IMR-90 (cell line): Measurements from ENCODE around the gene PHF19. TPM values are rescaled to one million over a fixed set of nuclear protein-coding genes. Genes with fewer than 3 reads are reported as not detected.

ENCODE experiments used
- ATAC-seq: fragments of 200-7000 bp; cut with Tn5 transposase; 2 replicates; pipeline ENCODE4 v1.9.1; 2020; ENCODE audit warnings: low read depth, mild to moderate bottlenecking, moderate library complexity
- BruUV-seq: library from RNA; stranded (reverse); fragments of 400-500 nt; replicated peaks from 2 replicates; lab custom pipeline; 2021; lab: Mats Ljungman, UMichigan
- CTCF ChIA-PET: fragments of 300-600 bp; formaldehyde crosslinking; extraction: SDS; loops from one replicate; lab custom pipeline; 2021; ENCODE audit warnings: antibody characterized with exemption; lab: Yijun Ruan, JAX
- POLR2A ChIA-PET: fragments of 300-600 bp; sonication (Branson Sonifier 250); formaldehyde crosslinking; loops from one replicate; lab custom pipeline; 2022; ENCODE audit warnings: antibody characterized with exemption; ENCODE audit not compliant: unreplicated experiment; lab: Charles Lee
- DNase-seq: peaks from one replicate; pipeline ENCODE4 v3.0.0; 2013
- H2AFZ ChIP-seq: replicated peaks from 2 replicates; pipeline ENCODE3; 2013; ENCODE audit warnings: low read length, mild to moderate bottlenecking; ENCODE audit not compliant: poor library complexity
- H2AK5ac ChIP-seq: 2 replicates; pipeline ENCODE4 v1.6.1; 2013; ENCODE audit warnings: low read depth, low read length, inconsistent platforms
- H2AK9ac ChIP-seq: replicated peaks from 2 replicates; pipeline ENCODE3; 2013; ENCODE audit warnings: mild to moderate bottlenecking, low read depth, low read length, moderate library complexity; ENCODE audit not compliant: poor library complexity
- H2BK120ac ChIP-seq: 2 replicates; pipeline ENCODE4 v1.6.1; 2013; ENCODE audit warnings: low read depth, low read length, inconsistent platforms
- H2BK15ac ChIP-seq: 3 replicates; pipeline ENCODE4 v1.6.1; 2013; ENCODE audit warnings: low read depth, low read length, inconsistent platforms
- H2BK20ac ChIP-seq: 2 replicates; pipeline ENCODE4 v1.6.1; 2013; ENCODE audit warnings: low read depth, mild to moderate bottlenecking, inconsistent platforms, low read length, moderate library complexity
- H2BK5ac ChIP-seq: 2 replicates; pipeline ENCODE4 v1.6.1; 2013; ENCODE audit warnings: mild to moderate bottlenecking, low read depth, low read length, inconsistent platforms; ENCODE audit not compliant: poor library complexity, severe bottlenecking
- H3K14ac ChIP-seq: replicated peaks from 2 replicates; pipeline ENCODE4 v1.6.1; 2013; ENCODE audit warnings: low read depth, low read length, inconsistent platforms
- H3K18ac ChIP-seq: 2 replicates; pipeline ENCODE4 v1.6.1; 2013; ENCODE audit warnings: low read depth, low read length, control low read depth
- H3K23ac ChIP-seq: 2 replicates; pipeline ENCODE4 v1.6.1; 2013; ENCODE audit warnings: low read depth, low read length, inconsistent platforms
- H3K27ac ChIP-seq: 2 replicates; pipeline ENCODE4 v1.5.1; 2013; ENCODE audit warnings: mild to moderate bottlenecking, control low read depth, low read length; ENCODE audit not compliant: insufficient read depth
- H3K27me3 ChIP-seq: 2 replicates; pipeline ENCODE4 v1.6.1; 2013; ENCODE audit warnings: low read length; ENCODE audit not compliant: control insufficient read depth, insufficient read depth
- H3K36me3 ChIP-seq: 2 replicates; pipeline ENCODE4 v1.6.1; 2013; ENCODE audit warnings: low read length, mixed read lengths; ENCODE audit not compliant: control insufficient read depth, insufficient read depth
- H3K4ac ChIP-seq: 2 replicates; pipeline ENCODE4 v1.6.1; 2013; ENCODE audit warnings: low read depth, low read length, inconsistent platforms
- H3K4me1 ChIP-seq: 2 replicates; pipeline ENCODE4 v1.6.1; 2013; ENCODE audit warnings: low read length, mixed read lengths; ENCODE audit not compliant: control insufficient read depth, insufficient read depth
- H3K4me2 ChIP-seq: 2 replicates; pipeline ENCODE4 v1.6.1; 2013; ENCODE audit warnings: low read depth, mild to moderate bottlenecking, control low read depth, low read length, moderate library complexity
- H3K4me3 ChIP-seq: 2 replicates; pipeline ENCODE4 v1.5.1; 2013; ENCODE audit warnings: low read depth, mild to moderate bottlenecking, control low read depth, low read length, moderate library complexity; ENCODE audit not compliant: insufficient read depth
- H3K56ac ChIP-seq: 2 replicates; pipeline ENCODE4 v1.6.1; 2013; ENCODE audit warnings: low read length, inconsistent platforms; ENCODE audit not compliant: insufficient read depth; ENCODE audit errors: extremely low read depth
- H3K79me1 ChIP-seq, 2 experiments: 2 replicates each; pipeline ENCODE4 v1.6.1; 2013; ENCODE audit warnings: low read length in 2 of 2, inconsistent platforms in 1 of 2, low read depth in 1 of 2
- H3K9ac ChIP-seq: 2 replicates; pipeline ENCODE4 v1.6.1; 2013; ENCODE audit warnings: low read depth, low read length, control low read depth
- H3K9me1 ChIP-seq: 2 replicates; pipeline ENCODE4 v1.6.1; 2013; ENCODE audit warnings: low read length, inconsistent platforms; ENCODE audit not compliant: insufficient read depth
- H3K9me3 ChIP-seq: 2 replicates; pipeline ENCODE4 v1.6.1; 2013; ENCODE audit warnings: low read length; ENCODE audit not compliant: control insufficient read depth, insufficient read depth
- H4K20me1 ChIP-seq: 2 replicates; pipeline ENCODE4 v1.6.1; 2013; ENCODE audit warnings: low read length, inconsistent platforms; ENCODE audit not compliant: insufficient read depth
- H4K5ac ChIP-seq: 2 replicates; pipeline ENCODE4 v1.6.1; 2013; ENCODE audit warnings: mild to moderate bottlenecking, low read depth, low read length, control low read depth
- H4K8ac ChIP-seq, 2 experiments: 2 replicates each; pipeline ENCODE4 v1.6.1; 2013; ENCODE audit warnings: low read depth in 2 of 2, low read length in 2 of 2, control low read depth in 1 of 2, inconsistent platforms in 1 of 2
- H4K91ac ChIP-seq: 2 replicates; pipeline ENCODE4 v1.6.1; 2013; ENCODE audit warnings: low read depth, low read length, inconsistent platforms; ENCODE audit not compliant: insufficient read depth
- BHLHE40 ChIP-seq: fragments of 150-350 bp; IDR thresholded peaks from 2 replicates; pipeline ENCODE4 v1.6.1; 2016; ENCODE audit warnings: mild to moderate bottlenecking, low read depth, low read length
- MXI1 ChIP-seq: IDR thresholded peaks from 2 replicates; pipeline ENCODE4 v1.6.1; 2012; ENCODE audit warnings: low read depth, mild to moderate bottlenecking, low read length, moderate library complexity, borderline replicate concordance
- NFE2L2 ChIP-seq: fragments of 150-350 bp; IDR thresholded peaks from 2 replicates; pipeline ENCODE4 v1.6.1; 2016; ENCODE audit warnings: low read depth, mild to moderate bottlenecking, low read length
- RAD21 ChIP-seq: IDR thresholded peaks from 2 replicates; pipeline ENCODE4 v1.6.1; 2012; ENCODE audit warnings: low read length, improper control_type of control experiment
- WGBS, 2 experiments: methylation state at CpG; one replicate each; pipeline versions ENCODE4 v1.1.5 to v1.1.7; 2013; ENCODE audit warnings: missing lambda C conversion rate in 2 of 2; ENCODE audit not compliant: insufficient read length in 1 of 2; ENCODE audit errors: extremely low coverage in 2 of 2; 5-methylcytosine and 5-hydroxymethylcytosine counted together
- dilution Hi-C: fragments of 300-500 bp; cut with HindIII; formaldehyde crosslinking; loops from one replicate; pipeline ENCODE4 v1.14.3; 2018; ENCODE audit warnings: low sequenced_read_pairs; ENCODE audit not compliant: unreplicated experiment
- in situ Hi-C: fragments of 300-500 bp; cut with MboI; formaldehyde crosslinking; loops from 3 replicates; pipeline ENCODE4 v1.14.3; 2019; ENCODE audit warnings: low sequenced_read_pairs, inconsistent platforms, mixed read lengths
- intact Hi-C: fragments of 100-400 bp; cut with micrococcal nuclease; formaldehyde crosslinking; loops from 2 replicates; pipeline ENCODE4 v1.10.0; 2022
- polyA plus RNA-seq, 3 experiments: library from polyadenylated mRNA; depleted of rRNA; stranded (reverse); fragments of >200 nt; gene quantifications; 2 replicates each; pipeline ENCODE4 v1.2.3, GENCODE V29; 2012; ENCODE audit warnings: low replicate concordance in 1 of 3
- total RNA-seq: library from RNA; depleted of rRNA; stranded (reverse); fragments of >200 nt; gene quantifications from 2 replicates; pipeline ENCODE4 v1.2.3, GENCODE V29; 2012

PHF19 gene
- total and polyA plus RNA-seq, 2 of the 4 experiments (the other 2 are of a cell fraction) = 37.6 to 55.6 TPM

DNA sequence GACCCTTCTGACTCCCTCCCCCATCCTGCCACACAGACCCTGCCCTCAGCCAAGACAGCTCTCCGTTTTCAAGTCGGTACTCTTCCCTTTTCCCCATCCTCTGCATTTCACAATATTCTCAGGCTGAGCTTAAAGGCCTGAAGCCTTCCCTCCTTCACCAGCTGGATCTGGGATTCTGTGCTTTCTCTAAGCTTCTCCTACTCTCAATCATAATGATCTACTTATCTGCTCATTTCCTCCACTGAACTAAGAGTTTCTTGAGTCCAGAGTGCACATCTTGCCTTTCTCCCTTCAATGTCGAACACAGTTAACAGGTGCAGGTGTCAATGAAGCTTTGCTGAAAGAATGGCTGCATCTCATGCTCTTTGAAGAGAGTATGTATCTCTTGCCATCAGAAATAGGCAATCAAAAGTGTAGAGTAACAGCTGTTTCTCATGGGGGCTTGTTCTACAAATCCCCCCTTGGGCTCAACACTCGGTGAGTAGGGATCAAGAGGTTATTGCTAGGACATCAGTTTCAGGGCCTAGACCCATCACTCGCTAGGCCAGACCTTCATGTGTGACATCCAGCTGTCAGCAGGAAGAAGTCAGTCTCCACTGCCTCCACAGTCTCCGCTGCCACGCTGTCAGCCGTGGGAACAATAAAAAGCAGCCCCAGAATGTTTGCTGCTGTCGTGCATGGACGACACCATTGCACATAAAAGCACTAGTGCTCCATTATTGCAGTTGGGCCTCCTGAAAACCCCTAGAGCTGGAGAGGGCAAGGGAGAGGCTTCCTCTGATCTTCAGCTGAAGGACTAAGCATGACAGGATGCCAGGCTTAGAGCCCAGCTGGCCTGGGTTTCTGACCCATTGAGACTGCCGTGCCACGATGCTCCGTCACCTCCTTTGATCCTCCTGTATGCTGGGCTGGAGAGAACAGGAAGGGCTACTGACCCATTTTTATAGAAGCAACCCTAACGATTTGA, 25.9 kb upstream of the PHF19 start:
- H2AK9ac ChIP-seq = no peak overlapping the region
- no peak overlapping the region for H2BK20ac ChIP-seq
- no peak overlapping the region for H2AK5ac ChIP-seq
- no peak overlapping the region for H4K91ac ChIP-seq
- DNase-seq = no peak
- no peak for ATAC-seq
- no peak overlapping the region for H3K23ac ChIP-seq
- intact Hi-C loops = no loop called here
- H3K79me1 ChIP-seq = no peaks in the 10 kb centered on the region
- H3K27ac ChIP-seq = no peak overlapping the region
- no peaks in the 10 kb centered on the region for H4K20me1 ChIP-seq
- H4K8ac ChIP-seq = no peak overlapping the region
- no peak overlapping the region for H2BK120ac ChIP-seq
- no peak overlapping the region for H3K9ac ChIP-seq
- no peak overlapping the region for H4K5ac ChIP-seq
- no peak overlapping the region for H3K56ac ChIP-seq
- no peaks in the 10 kb centered on the region for H3K9me3 ChIP-seq
- no peak overlapping the region for H3K18ac ChIP-seq
- H3K4me3 ChIP-seq = no peak overlapping the region
- no peak overlapping the region for H2BK5ac ChIP-seq
- H3K4ac ChIP-seq = no peak overlapping the region
- ChIA-PET POLR2A (no interaction called here), CTCF (interaction anchor here (1.1 kb wide), 1 partner anchor 10 kb away, joined by 3 read pairs; no protein-coding TSS in a partner anchor)
- H3K9me1 ChIP-seq = no peaks in the 10 kb centered on the region
- H3K36me3 ChIP-seq = no peaks in the 10 kb centered on the region; the same call in 1 of the 2 replicates
- in situ Hi-C loops = no loop called here
- H3K4me2 ChIP-seq = no peak overlapping the region
- no peak overlapping the region for H3K14ac ChIP-seq
- no peak overlapping the region for H2BK15ac ChIP-seq
- BruUV-seq = no TSS peak
- no peaks in the 10 kb centered on the region; the same call in 1 of the 2 replicates for H3K27me3 ChIP-seq
- dilution Hi-C loops = no loop called here
- 70% methylated on average over 6 of the region's 14 CpGs; no CpG with 5 or more reads in 1 of the 2 experiments for WGBS, 2 experiments
- TF ChIP-seq NFE2L2 (no peak), MXI1 (no peak), RAD21 (no peak), BHLHE40 (no peak)
- no peak overlapping the region for H2AFZ ChIP-seq
- no peaks in the 10 kb centered on the region for H3K4me1 ChIP-seq
